Panc1 (cell line): Measurements from ENCODE around the gene MAP4. TPM values are rescaled to one million over a fixed set of nuclear protein-coding genes. Genes with fewer than 3 reads are reported as not detected.

Experiments used
- ATAC-seq: fragments of 200-7000 bp; cut with Tn5 transposase; 2 replicates; pipeline ENCODE4 v1.9.1; 2020; ENCODE audit warnings: mild to moderate bottlenecking, moderate library complexity
- BruUV-seq: library from RNA; stranded (reverse); fragments of 400-500 nt; replicated peaks from 2 replicates; lab custom pipeline; 2021; lab: Mats Ljungman, UMichigan
- CTCF ChIA-PET: fragments of 300-600 bp; sonication (Branson Sonifier 250); formaldehyde crosslinking; loops from one replicate; lab custom pipeline; 2022; ENCODE audit warnings: antibody characterized with exemption; lab: Charles Lee
- POLR2A ChIA-PET: fragments of 300-600 bp; sonication (Branson Sonifier 250); formaldehyde crosslinking; loops from one replicate; lab custom pipeline; 2022; ENCODE audit warnings: antibody characterized with exemption; lab: Charles Lee
- DNase-seq: peaks from one replicate; pipeline ENCODE4 v3.0.0-alpha.2; 2010; ENCODE audit warnings: low read depth, low spot score
- H3K27ac ChIP-seq: 2 replicates; pipeline ENCODE4 v1.5.1; 2011; ENCODE audit warnings: mild to moderate bottlenecking, low read length, inconsistent platforms
- H3K27me3 ChIP-seq: fragments of 200-500 bp; sonication (Bioruptor generic); 2 replicates; pipeline ENCODE4 v1.6.0; 2014; ENCODE audit warnings: low read length, inconsistent platforms; ENCODE audit not compliant: control insufficient read depth, insufficient read depth
- H3K36me3 ChIP-seq: fragments of 200-500 bp; sonication (Bioruptor generic); 2 replicates; pipeline ENCODE4 v1.5.1; 2014; ENCODE audit warnings: inconsistent platforms, mild to moderate bottlenecking, low read length, moderate library complexity; ENCODE audit not compliant: control insufficient read depth, insufficient read depth
- H3K4me1 ChIP-seq: 2 replicates; pipeline ENCODE4 v1.5.1; 2011; ENCODE audit warnings: inconsistent platforms, mild to moderate bottlenecking, low read length, moderate library complexity; ENCODE audit not compliant: control insufficient read depth, insufficient read depth
- H3K4me3 ChIP-seq, 2 experiments: 2 replicates each; pipeline ENCODE4 v1.5.1; 2011 to 2012; ENCODE audit warnings: low read depth in 2 of 2, low read length in 2 of 2, mild to moderate bottlenecking in 2 of 2, inconsistent platforms in 1 of 2, moderate library complexity in 1 of 2
- H3K9me3 ChIP-seq: fragments of 200-500 bp; sonication (Bioruptor generic); 2 replicates; pipeline ENCODE4 v1.5.1; 2014; ENCODE audit warnings: low read depth, mild to moderate bottlenecking, inconsistent platforms, low read length, moderate library complexity; ENCODE audit not compliant: control insufficient read depth, insufficient read depth
- POLR2AphosphoS5 ChIP-seq: IDR thresholded peaks from 2 replicates; pipeline ENCODE4 v1.6.1; 2012; ENCODE audit warnings: mild to moderate bottlenecking, low read depth, low read length, moderate library complexity
- SIN3A ChIP-seq: IDR thresholded peaks from 2 replicates; pipeline ENCODE4 v1.6.1; 2012; ENCODE audit warnings: low read depth, mild to moderate bottlenecking, low read length, moderate library complexity, borderline replicate concordance; ENCODE audit not compliant: insufficient read depth
- TCF7L2 ChIP-seq: IDR thresholded peaks from 2 replicates; pipeline ENCODE4 v1.6.1; 2011; ENCODE audit warnings: mild to moderate bottlenecking, low read depth, low read length, inconsistent platforms
- in situ Hi-C: cut with HindIII; loops from 2 replicates; pipeline ENCODE4 v1.10.0; 2016; ENCODE audit warnings: low sequenced_read_pairs, low pct_unique_long_range_greater_than_20kb
- intact Hi-C: fragments of 100-400 bp; cut with micrococcal nuclease; formaldehyde crosslinking; loops from one replicate; pipeline ENCODE4 v1.10.0; 2022; ENCODE audit not compliant: unreplicated experiment
- total RNA-seq: library from RNA; stranded (reverse); gene quantifications from one replicate; pipeline ENCODE4 v1.2.1, GENCODE V29; 2021; ENCODE audit not compliant: unreplicated experiment
- TF ChIP-seq, protein P1 (sequence below): fragments of 450-650 bp; IDR thresholded peaks from 2 replicates; pipeline ENCODE4 v1.5.1; 2017; ENCODE audit warnings: mild to moderate bottlenecking
- TF ChIP-seq, protein P2 (sequence below), 2 experiments: IDR thresholded peaks; 2 replicates each; pipeline ENCODE4 v1.6.1; 2011 to 2012; ENCODE audit warnings: low read depth in 2 of 2, control low read depth in 1 of 2, low read length in 1 of 2, mild to moderate bottlenecking in 1 of 2, moderate library complexity in 1 of 2; ENCODE audit not compliant: insufficient read depth in 1 of 2

The MAP4 gene
- total RNA-seq, 1 experiment from 2014 or later, result 150 TPM

DNA sequence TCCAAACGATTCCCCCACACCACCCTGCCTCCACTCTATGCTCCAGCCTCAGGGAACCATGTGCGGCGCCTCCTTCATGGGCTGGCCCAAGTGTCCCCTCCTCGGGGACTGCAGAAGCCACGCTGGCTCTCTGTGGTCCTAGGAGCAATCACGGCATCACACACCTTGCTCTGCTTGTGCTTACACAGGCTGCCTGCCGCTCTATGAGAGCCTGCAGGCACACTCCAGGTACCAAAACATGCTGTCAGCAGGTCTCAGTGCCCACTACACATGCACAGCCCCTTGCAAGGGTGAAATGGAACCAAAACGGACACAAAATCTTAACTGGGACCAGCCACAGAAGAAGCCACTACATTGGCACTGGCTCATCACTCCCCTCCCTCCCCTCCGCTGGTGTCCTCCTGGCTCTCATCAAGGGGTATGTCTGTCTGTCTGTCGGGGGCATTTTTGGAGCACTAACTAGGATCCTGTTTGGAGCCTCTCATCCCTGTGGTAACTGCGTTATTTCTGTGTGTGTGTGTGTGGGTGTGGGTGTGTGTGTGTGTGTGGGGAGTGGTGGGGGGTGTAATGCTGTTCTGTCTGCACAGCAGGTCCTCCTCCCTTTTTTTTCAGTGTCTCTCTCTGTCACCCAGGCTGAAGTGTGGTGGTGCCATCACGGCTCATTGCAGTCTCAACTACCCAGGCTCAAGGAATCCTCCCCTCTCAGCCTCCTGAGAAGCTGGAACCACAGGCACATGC, 152.7 kb downstream of the MAP4 start:
- TF ChIP-seq, protein P1, sequence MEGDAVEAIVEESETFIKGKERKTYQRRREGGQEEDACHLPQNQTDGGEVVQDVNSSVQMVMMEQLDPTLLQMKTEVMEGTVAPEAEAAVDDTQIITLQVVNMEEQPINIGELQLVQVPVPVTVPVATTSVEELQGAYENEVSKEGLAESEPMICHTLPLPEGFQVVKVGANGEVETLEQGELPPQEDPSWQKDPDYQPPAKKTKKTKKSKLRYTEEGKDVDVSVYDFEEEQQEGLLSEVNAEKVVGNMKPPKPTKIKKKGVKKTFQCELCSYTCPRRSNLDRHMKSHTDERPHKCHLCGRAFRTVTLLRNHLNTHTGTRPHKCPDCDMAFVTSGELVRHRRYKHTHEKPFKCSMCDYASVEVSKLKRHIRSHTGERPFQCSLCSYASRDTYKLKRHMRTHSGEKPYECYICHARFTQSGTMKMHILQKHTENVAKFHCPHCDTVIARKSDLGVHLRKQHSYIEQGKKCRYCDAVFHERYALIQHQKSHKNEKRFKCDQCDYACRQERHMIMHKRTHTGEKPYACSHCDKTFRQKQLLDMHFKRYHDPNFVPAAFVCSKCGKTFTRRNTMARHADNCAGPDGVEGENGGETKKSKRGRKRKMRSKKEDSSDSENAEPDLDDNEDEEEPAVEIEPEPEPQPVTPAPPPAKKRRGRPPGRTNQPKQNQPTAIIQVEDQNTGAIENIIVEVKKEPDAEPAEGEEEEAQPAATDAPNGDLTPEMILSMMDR, result no peak
- DNase-seq, result no peak
- intact Hi-C loops, result no loop called here
- ChIA-PET POLR2A (no interaction called here), CTCF (no interaction called here)
- Histone ChIP-seq H3K4me3 (no peak overlapping the region), H3K4me1 (no peaks in the 10 kb centered on the region), H3K27ac (no peak overlapping the region), H3K36me3 (peaks cover 2% of the 10 kb centered on the region; the same call in 1 of the 2 replicates), H3K27me3 (no peaks in the 10 kb centered on the region), H3K9me3 (no peaks in the 10 kb centered on the region)
- BruUV-seq, result no TSS peak
- in situ Hi-C loops, result no loop called here
- ATAC-seq, result no peak

DNA sequence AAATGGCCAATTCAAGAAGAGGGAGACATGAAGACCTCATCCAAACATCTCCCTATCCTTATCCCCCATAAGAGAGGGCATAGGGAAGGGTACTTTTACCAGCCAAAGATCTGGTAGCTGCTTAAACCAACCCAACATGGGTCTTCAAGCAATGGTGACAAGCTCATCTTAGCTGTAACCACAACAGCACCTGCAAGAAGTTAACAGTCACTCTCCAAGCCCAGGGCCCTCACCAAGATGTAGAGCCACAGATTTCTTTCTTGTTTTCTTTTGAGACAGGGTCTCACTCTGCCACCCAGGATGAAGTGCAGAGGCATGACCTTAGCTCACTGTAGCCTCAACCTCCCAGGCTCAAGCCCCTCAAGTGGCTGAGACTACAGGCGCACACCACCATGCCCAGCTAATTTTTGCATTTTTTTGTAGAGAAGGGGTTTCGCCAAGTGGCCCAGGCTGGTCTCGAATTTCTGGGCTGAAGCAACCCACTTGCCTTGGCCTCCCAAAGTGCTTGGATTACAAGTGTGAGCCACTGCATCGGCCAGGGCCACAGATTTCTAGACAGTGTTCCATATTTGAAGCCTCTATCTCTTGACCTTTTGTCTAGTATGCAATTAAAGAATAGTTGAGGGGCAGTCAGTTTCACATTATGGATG, 156.1 kb downstream of the MAP4 start:
- Histone ChIP-seq H3K27me3 (no peaks in the 10 kb centered on the region), H3K4me3 (no peak overlapping the region), H3K4me1 (no peaks in the 10 kb centered on the region), H3K36me3 (peaks cover 2% of the 10 kb centered on the region; the same call in 1 of the 2 replicates), H3K9me3 (no peaks in the 10 kb centered on the region), H3K27ac (no peak overlapping the region)
- in situ Hi-C loops, result no loop called here
- BruUV-seq, result no TSS peak
- ChIA-PET CTCF (no interaction called here), POLR2A (no interaction called here)
- intact Hi-C loops, result loop anchor here (10.0 kb wide), 1 partner anchor 295 kb away; no protein-coding TSS in a partner anchor
- TF ChIP-seq POLR2AphosphoS5, result no peak
- TF ChIP-seq, protein P2, sequence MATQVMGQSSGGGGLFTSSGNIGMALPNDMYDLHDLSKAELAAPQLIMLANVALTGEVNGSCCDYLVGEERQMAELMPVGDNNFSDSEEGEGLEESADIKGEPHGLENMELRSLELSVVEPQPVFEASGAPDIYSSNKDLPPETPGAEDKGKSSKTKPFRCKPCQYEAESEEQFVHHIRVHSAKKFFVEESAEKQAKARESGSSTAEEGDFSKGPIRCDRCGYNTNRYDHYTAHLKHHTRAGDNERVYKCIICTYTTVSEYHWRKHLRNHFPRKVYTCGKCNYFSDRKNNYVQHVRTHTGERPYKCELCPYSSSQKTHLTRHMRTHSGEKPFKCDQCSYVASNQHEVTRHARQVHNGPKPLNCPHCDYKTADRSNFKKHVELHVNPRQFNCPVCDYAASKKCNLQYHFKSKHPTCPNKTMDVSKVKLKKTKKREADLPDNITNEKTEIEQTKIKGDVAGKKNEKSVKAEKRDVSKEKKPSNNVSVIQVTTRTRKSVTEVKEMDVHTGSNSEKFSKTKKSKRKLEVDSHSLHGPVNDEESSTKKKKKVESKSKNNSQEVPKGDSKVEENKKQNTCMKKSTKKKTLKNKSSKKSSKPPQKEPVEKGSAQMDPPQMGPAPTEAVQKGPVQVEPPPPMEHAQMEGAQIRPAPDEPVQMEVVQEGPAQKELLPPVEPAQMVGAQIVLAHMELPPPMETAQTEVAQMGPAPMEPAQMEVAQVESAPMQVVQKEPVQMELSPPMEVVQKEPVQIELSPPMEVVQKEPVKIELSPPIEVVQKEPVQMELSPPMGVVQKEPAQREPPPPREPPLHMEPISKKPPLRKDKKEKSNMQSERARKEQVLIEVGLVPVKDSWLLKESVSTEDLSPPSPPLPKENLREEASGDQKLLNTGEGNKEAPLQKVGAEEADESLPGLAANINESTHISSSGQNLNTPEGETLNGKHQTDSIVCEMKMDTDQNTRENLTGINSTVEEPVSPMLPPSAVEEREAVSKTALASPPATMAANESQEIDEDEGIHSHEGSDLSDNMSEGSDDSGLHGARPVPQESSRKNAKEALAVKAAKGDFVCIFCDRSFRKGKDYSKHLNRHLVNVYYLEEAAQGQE (IDR thresholded peaks at IDR 0.05; ENCODE audit: insufficient read depth in 1 of 2, low read depth in 2 of 2, low read length in 1 of 2), result no peak
- no peak for TF ChIP-seq TCF7L2
- TF ChIP-seq SIN3A, result no peak
- TF ChIP-seq, protein P1, result no peak
- ATAC-seq (no peak), DNase-seq (no peak)
